NCI-H1092 (cell line): ENCODE data around the gene ALDH1L1.

Experiments used
- DNase-seq: peaks from one replicate; lab custom pipeline; 2025; lab: John Stamatoyannopoulos, UW

Gene ALDH1L1

DNA sequence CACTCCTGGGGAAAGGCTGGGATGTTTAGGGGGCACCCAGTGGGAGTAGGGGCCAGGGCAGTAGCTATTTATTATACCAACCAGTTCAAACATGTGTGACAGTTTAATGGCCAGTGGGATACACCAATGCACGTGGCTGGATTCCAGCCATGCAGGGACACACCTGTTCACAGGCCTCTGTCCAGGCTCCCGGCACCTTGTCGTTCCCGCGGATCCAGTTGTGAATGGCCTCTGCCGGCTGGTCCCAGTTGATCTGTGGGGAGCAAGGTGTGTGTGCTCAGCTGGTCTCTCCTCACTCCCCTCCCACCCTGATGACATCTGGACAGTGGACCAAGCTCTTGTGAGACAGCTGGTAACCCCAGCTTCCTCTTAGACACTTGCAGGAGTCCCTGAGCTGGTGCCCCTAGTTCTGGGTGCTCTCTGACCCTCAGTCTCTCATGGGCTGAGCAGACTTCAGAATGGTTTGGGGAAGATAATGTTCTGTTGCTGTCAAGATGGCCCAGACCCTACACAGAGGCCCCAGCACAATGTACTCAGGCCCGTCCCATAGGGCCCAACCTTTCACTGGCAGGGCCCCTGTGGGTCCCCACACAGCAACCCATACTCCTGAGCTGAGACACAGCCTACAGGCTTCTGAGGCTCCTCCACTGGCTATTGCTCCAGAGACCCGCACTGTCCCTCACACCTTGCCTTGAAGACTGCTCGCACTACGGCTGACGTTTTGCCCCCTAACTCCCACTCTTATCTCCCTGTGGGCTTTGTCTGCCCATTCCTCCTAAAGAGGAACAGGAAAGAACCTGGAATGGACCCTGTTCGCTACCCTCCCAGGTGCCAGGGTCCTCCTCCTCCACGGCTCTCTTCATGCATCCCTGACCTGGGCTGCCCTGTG, 25.8 kb downstream of the ALDH1L1 start:
- DNase-seq, result no peak

GRCh38 chr3:126153695-126154360, 26.6 kb downstream of the ALDH1L1 start:
- no peak for DNase-seq

- no peak for DNase-seq
Measured at GRCh38 chr3:126152901-126153694, 27.3 kb downstream of the ALDH1L1 start.

DNA sequence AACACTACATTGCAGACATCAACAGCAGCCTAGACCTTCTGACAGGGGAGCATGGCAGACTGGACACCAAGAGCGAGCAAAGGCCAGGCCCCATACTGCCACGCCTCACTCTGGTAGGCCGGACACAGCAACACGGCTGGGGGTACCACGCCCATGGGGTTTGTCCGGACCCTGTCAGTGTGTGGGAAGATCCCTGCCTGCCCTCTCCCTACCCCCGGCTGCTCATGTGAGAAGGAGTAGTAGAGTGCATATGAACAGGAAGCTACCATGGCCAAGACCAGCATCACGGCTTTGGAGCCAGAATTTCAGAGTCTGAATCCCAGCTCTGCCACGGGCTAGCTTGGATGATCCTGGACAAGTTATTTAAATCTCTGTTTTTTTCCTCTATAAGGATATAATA, 27.9 kb downstream of the ALDH1L1 start:
- no peak for DNase-seq

DNA sequence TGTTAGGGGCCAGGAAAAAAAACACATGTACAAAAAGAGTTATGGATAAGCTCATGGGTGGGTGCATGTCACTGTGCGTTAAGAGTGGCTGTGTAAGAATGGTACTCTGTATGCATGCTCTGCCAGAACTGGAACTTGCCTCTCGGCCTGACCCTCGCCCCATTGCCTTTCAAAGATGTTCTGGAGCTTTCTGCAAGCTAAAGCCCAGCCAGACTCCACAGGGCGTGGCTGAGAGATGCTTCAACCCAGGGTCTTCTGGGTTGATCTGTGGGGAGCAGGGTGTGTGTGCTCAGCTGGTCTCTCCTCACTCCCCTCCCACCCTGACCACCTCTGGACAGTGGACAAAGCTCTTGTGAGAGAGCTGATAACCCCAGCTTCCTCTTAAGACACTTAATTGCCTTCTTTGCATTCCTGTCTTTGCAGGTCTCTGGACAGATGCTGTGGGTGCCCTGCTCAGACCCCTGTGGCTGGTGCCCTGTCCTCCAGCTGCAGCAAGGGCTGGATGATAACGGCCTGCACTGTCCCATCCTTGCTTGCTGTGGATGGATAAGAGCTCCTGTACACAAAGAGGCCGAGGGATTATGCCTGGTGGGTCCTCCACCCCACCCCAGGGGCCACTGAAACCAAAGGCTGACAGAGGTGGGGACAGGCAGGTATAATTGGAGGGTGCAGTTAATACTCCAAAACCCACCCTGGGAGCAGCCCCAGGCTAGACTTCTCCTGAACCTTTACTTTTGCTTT, 28.7 kb downstream of the ALDH1L1 start:
- DNase-seq, result no peak

GRCh38 chr3:126149960-126150515, 30.3 kb downstream of the ALDH1L1 start:
- DNase-seq, result no peak

- no peak for DNase-seq
Measured at GRCh38 chr3:126149256-126149902, 31.0 kb downstream of the ALDH1L1 start.

DNA sequence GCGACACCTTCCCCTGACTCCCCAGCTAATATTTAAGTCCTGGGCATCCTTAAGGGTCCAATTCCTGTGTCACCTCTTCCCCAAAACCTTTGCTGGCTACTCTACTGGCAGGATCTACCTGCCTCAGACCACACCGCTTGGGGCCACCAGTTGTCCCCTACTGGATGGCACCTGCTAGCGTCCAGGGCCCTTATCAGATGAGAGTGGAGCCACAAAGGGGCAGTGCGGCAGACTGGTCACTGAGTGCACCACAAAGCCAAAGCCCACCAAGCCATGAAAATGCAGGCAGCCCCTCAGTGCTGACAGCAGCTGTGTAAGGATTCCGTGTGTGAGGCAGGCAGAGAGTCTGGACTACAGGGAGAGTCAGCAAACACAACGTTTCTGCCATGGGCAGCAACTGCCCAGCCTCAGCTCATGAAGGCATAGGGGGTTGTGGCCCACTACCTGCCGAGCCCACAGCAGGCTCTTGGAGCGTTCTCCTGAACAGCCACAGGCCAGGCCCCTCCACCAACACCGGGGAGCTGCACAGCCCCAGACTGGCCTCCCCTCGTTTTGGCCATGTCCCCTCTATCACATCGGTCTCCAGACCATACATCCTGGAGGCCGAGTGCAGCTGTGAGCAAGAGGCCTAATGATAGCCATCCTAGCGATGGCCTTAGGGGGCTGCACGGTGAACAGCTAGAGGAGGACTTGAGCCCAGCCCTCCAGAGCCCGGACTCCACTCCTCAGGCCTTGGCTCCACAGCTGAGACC, 32.3 kb downstream of the ALDH1L1 start:
- no peak for DNase-seq

DNA sequence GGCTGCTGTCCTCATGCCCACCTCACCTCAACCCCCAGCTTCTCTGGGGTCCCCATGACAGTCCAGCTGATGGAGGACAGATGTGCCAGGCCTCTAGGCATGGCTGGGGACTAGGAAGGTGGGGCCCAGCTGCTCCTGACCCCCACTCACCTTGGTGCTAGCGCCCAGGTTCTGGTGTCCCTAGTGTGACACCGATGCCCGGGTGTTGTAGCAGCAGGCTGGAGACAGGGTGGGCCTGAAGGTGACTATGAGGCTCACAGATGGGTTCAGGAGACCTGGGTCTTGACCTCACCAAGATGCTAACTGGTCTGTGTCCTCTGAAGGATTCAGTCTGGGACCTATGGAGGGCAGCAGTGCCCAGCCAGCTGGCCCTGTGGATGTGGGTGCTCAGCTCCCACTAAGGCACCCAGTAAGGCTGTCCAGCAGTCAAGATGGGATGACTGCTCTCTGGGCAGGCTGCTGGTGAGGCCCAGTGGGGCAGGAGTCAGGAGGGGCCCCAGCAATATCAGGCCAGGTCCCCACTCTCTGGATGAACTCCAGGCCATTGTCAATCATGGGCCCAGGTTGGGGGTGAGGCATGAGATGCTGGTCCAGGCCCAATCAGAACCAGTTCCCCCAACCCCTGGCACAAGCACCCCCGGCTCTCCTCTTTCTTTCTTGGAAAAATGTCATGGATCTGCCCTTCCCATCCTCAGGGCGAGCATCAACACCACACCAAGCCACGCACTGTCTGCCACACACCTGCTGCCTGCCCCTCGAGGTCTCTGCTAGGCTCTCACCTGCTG, 33.0 kb downstream of the ALDH1L1 start:
- no peak for DNase-seq

GRCh38 chr3:126146525-126147146, 33.8 kb downstream of the ALDH1L1 start:
- DNase-seq, result no peak

- no peak for DNase-seq
Measured at GRCh38 chr3:126146034-126146433, 34.4 kb downstream of the ALDH1L1 start.

DNA sequence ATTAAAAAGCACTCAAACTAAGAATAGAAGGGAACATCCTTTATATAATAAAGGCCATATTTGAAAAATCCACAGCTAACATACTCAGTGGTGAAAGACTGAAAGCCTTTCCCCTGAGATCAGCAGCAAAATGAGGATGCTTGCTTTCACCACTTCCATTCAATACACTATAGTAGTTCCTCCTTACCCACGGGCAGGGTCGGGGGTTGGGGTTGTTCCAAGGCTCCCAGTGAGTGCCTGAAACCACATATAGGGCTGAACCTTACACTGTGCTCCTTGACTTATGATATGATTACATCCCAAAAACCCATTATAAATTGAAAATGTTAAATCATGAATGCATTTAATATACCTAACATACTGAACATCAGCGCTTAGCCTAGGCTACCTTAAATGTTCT, 37.7 kb downstream of the ALDH1L1 start:
- DNase-seq, result no peak

GRCh38 chr3:126137490-126138130, 42.8 kb downstream of the ALDH1L1 start:
- DNase-seq, result no peak

- DNase-seq, result no peak
Measured at GRCh38 chr3:126136428-126137220, 43.8 kb downstream of the ALDH1L1 start.

- no peak for DNase-seq
Measured at GRCh38 chr3:126135406-126136076, 44.8 kb downstream of the ALDH1L1 start.

DNA sequence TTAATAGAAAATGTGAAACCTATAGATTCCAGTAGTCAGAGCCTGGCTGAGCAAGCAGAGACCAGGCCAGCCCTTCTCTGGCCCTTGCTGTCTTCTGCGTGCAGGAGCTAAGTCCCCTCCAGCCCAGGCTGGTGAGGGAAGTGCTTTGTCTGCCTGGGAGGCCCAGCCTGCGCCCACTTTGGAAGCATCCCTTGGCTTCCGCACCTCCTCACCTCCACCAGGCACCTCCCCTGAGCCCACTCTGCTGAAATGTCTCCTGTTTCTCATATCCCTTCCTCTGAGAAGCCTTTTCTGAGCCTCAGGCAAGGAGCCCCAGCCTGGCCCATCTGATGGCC, 45.3 kb downstream of the ALDH1L1 start:
- DNase-seq, result no peak
